SK-N-SH treated with all-trans-retinoic acid at 6 μM for 48 hours (cell line): Measurements from ENCODE around the gene PEX7.

Experiments used
- ARNTL ChIP-seq: fragments of 450-650 bp; formaldehyde crosslinking; IDR thresholded peaks from 2 replicates; pipeline ENCODE4 v1.5.0; 2020; ENCODE audit warnings: low read depth, mild to moderate bottlenecking, moderate library complexity, borderline replicate concordance
- ESRRG ChIP-seq: fragments of 250-450 bp; sonication (Bioruptor Pico); IDR thresholded peaks from 2 replicates; pipeline ENCODE4 v1.6.1; 2021; ENCODE audit warnings: mild to moderate bottlenecking
- ISL1 ChIP-seq: fragments of 250-450 bp; sonication (Bioruptor Pico); IDR thresholded peaks from 2 replicates; pipeline ENCODE4 v2.1.2; 2022; ENCODE audit warnings: mild to moderate bottlenecking, moderate library complexity
- PATZ1 ChIP-seq: fragments of 250-450 bp; sonication (Bioruptor Pico); IDR thresholded peaks from 2 replicates; pipeline ENCODE4 v1.8.0; 2020; ENCODE audit warnings: mild to moderate bottlenecking, moderate library complexity, borderline replicate concordance
- RARB ChIP-seq: fragments of 250-450 bp; sonication (Bioruptor Pico); IDR thresholded peaks from 2 replicates; pipeline ENCODE4 v1.8.0; 2021; ENCODE audit warnings: mild to moderate bottlenecking, moderate library complexity
- SNAI2 ChIP-seq: fragments of 250-450 bp; sonication (Bioruptor Pico); IDR thresholded peaks from 2 replicates; pipeline ENCODE4 v1.5.0; 2020; ENCODE audit warnings: mild to moderate bottlenecking, moderate library complexity
- TCF4 ChIP-seq: fragments of 250-450 bp; sonication (Bioruptor Pico); IDR thresholded peaks from 2 replicates; pipeline ENCODE4 v1.8.0; 2021; ENCODE audit warnings: mild to moderate bottlenecking, moderate library complexity, borderline replicate concordance
- TOX ChIP-seq: fragments of 250-450 bp; sonication (Bioruptor Pico); IDR thresholded peaks from 2 replicates; pipeline ENCODE4 v1.8.0; 2021; ENCODE audit warnings: mild to moderate bottlenecking, moderate library complexity, borderline replicate concordance
- ZFP3 ChIP-seq: fragments of 250-450 bp; sonication (Bioruptor Pico); IDR thresholded peaks from 2 replicates; pipeline ENCODE4 v1.5.0; 2020; ENCODE audit warnings: mild to moderate bottlenecking, moderate library complexity
- ZFP30 ChIP-seq: fragments of 450-650 bp; formaldehyde crosslinking; IDR thresholded peaks from 2 replicates; pipeline ENCODE4 v1.5.0; 2022; ENCODE audit warnings: mild to moderate bottlenecking, moderate library complexity
- ZNF70 ChIP-seq: fragments of 450-650 bp; formaldehyde crosslinking; IDR thresholded peaks from 2 replicates; pipeline ENCODE4 v1.5.0; 2020; ENCODE audit warnings: mild to moderate bottlenecking, moderate library complexity
- ZNF8 ChIP-seq: fragments of 450-650 bp; formaldehyde crosslinking; IDR thresholded peaks from 2 replicates; pipeline ENCODE4 v1.5.0; 2020; ENCODE audit warnings: mild to moderate bottlenecking, moderate library complexity
- TF ChIP-seq, protein P1 (sequence below): fragments of 250-450 bp; sonication (Bioruptor Pico); IDR thresholded peaks from 2 replicates; pipeline ENCODE4 v1.5.1; 2020; ENCODE audit warnings: low read depth, mild to moderate bottlenecking, moderate library complexity
- TF ChIP-seq, protein P2 (sequence below): fragments of 250-450 bp; sonication (Bioruptor Pico); IDR thresholded peaks from 2 replicates; pipeline ENCODE4 v1.5.1; 2021; ENCODE audit warnings: mild to moderate bottlenecking, moderate library complexity

GRCh38 chr6:136958168-136958567 lies 135.8 kb downstream of the PEX7 start:
- TF ChIP-seq ISL1 (CRISPR knock-in tag) = no peak
- TF ChIP-seq ZNF8 (CRISPR knock-in tag) = no peak
- no peak for TF ChIP-seq ZNF70 (CRISPR knock-in tag)
- TF ChIP-seq, protein P1, sequence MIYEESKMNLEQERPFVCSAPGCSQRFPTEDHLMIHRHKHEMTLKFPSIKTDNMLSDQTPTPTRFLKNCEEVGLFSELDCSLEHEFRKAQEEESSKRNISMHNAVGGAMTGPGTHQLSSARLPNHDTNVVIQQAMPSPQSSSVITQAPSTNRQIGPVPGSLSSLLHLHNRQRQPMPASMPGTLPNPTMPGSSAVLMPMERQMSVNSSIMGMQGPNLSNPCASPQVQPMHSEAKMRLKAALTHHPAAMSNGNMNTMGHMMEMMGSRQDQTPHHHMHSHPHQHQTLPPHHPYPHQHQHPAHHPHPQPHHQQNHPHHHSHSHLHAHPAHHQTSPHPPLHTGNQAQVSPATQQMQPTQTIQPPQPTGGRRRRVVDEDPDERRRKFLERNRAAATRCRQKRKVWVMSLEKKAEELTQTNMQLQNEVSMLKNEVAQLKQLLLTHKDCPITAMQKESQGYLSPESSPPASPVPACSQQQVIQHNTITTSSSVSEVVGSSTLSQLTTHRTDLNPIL = no peak
- TF ChIP-seq ARNTL (CRISPR knock-in tag) = no peak
- no peak for TF ChIP-seq ESRRG (CRISPR knock-in tag)
- no peak for TF ChIP-seq ZFP3 (CRISPR knock-in tag)
- TF ChIP-seq, protein P2, sequence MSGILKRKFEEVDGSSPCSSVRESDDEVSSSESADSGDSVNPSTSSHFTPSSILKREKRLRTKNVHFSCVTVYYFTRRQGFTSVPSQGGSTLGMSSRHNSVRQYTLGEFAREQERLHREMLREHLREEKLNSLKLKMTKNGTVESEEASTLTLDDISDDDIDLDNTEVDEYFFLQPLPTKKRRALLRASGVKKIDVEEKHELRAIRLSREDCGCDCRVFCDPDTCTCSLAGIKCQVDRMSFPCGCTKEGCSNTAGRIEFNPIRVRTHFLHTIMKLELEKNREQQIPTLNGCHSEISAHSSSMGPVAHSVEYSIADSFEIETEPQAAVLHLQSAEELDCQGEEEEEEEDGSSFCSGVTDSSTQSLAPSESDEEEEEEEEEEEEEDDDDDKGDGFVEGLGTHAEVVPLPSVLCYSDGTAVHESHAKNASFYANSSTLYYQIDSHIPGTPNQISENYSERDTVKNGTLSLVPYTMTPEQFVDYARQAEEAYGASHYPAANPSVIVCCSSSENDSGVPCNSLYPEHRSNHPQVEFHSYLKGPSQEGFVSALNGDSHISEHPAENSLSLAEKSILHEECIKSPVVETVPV (CRISPR knock-in tag) = no peak
- no peak for TF ChIP-seq TCF4 (CRISPR knock-in tag)
- TF ChIP-seq TOX (CRISPR knock-in tag) = no peak
- no peak for TF ChIP-seq ZFP30 (CRISPR knock-in tag)
- TF ChIP-seq SNAI2 (CRISPR knock-in tag) = no peak
- TF ChIP-seq PATZ1 (CRISPR knock-in tag) = no peak
- no peak for TF ChIP-seq RARB (CRISPR knock-in tag)
